ENCODE results near the gene SLC22A23.

DNA sequence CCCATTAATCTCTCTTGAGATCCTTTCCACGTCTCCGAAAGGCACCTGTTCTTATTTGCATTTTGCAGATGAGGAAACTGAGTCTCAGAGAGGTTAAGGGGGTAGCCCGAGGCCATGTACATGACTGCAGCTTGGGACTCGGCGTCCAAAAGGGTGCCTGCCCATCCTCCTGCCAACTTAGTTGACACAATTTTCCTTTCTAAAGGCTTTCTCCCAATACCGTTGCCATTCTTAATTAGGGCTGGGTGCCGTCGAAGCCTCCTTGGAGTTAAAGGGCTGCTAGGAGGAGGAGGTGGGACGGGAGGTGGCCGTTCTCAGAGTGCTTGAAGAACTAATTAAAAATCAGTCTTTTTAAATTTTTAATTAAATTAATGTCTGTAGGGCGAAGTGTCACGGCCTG lies 198.6 kb downstream of the SLC22A23 start:
- TF ChIP-seq, protein P1, sequence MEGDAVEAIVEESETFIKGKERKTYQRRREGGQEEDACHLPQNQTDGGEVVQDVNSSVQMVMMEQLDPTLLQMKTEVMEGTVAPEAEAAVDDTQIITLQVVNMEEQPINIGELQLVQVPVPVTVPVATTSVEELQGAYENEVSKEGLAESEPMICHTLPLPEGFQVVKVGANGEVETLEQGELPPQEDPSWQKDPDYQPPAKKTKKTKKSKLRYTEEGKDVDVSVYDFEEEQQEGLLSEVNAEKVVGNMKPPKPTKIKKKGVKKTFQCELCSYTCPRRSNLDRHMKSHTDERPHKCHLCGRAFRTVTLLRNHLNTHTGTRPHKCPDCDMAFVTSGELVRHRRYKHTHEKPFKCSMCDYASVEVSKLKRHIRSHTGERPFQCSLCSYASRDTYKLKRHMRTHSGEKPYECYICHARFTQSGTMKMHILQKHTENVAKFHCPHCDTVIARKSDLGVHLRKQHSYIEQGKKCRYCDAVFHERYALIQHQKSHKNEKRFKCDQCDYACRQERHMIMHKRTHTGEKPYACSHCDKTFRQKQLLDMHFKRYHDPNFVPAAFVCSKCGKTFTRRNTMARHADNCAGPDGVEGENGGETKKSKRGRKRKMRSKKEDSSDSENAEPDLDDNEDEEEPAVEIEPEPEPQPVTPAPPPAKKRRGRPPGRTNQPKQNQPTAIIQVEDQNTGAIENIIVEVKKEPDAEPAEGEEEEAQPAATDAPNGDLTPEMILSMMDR (conservative IDR thresholded peaks at IDR 0.05; ENCODE audit: low read depth, low read length) = no peak
- no peak for TF ChIP-seq EZH2phosphoT487 (IDR thresholded peaks at IDR 0.05; ENCODE audit: borderline replicate concordance, low read length)

Data from PC-3 (cell line).